SJCRH30 (cell line): Measurements from ENCODE around the gene ADAMTSL3. TPM values are rescaled to one million over a fixed set of nuclear protein-coding genes. Genes with fewer than 3 reads are reported as not detected.
A peak's percentile ranks its signal among the peaks of the same experiment; 100 is the strongest.

Source experiments
- DNase-seq, 2 experiments: peaks; one replicate each; pipeline ENCODE4 v3.0.0-alpha.2; 2015 to 2020
- H3K27ac ChIP-seq: fragments of 250-450 bp; sonication (Bioruptor Pico); 2 replicates; pipeline ENCODE4 v1.5.1; 2020; ENCODE audit warnings: mild to moderate bottlenecking, moderate library complexity
- H3K27me3 ChIP-seq: fragments of 250-450 bp; sonication (Bioruptor Pico); 2 replicates; pipeline ENCODE4 v1.5.1; 2020; ENCODE audit warnings: mild to moderate bottlenecking, moderate library complexity
- H3K36me3 ChIP-seq: fragments of 250-450 bp; sonication (Bioruptor Pico); 2 replicates; pipeline ENCODE4 v1.5.1; 2020; ENCODE audit warnings: mild to moderate bottlenecking, moderate library complexity
- H3K4me1 ChIP-seq: fragments of 250-450 bp; sonication (Bioruptor Pico); 2 replicates; pipeline ENCODE4 v1.5.1; 2020; ENCODE audit warnings: mild to moderate bottlenecking, moderate library complexity
- H3K4me3 ChIP-seq: fragments of 250-450 bp; sonication (Bioruptor Pico); 2 replicates; pipeline ENCODE4 v1.5.1; 2020; ENCODE audit warnings: mild to moderate bottlenecking, moderate library complexity
- H3K9me3 ChIP-seq: fragments of 250-450 bp; sonication (Bioruptor Pico); replicated peaks from 2 replicates; pipeline ENCODE4 v1.5.1; 2020; ENCODE audit warnings: mild to moderate bottlenecking, moderate library complexity
- total RNA-seq: library from RNA; depleted of rRNA; stranded (reverse); fragments of >200 nt; shearing (Covaris generic); gene quantifications from 2 replicates; pipeline ENCODE4 v1.2.3, GENCODE V29; 2014

The ADAMTSL3 gene
- total RNA-seq, 1 experiment from 2014 or later, result 0.22 TPM

GRCh38 chr15:83644439-83644838 lies 9.5 kb upstream of the ADAMTSL3 start:
- Histone ChIP-seq H3K4me1 (no peaks in the 10 kb centered on the region), H3K27ac (no peak overlapping the region), H3K36me3 (no peaks in the 10 kb centered on the region), H3K4me3 (no peak overlapping the region), H3K9me3 (0 out of 2 replicates have a peak, but pooled peaks cover 3% of the 10 kb centered on the region), H3K27me3 (no peaks in the 10 kb centered on the region)
- no peak for DNase-seq

- H3K27ac ChIP-seq, result no peak overlapping the region
- no peaks in the 10 kb centered on the region for H3K36me3 ChIP-seq
Observed at GRCh38 chr15:83650831-83651230, 3.1 kb upstream of the ADAMTSL3 start.

GRCh38 chr15:83651541-83651940 lies 2.4 kb upstream of the ADAMTSL3 start:
- Histone ChIP-seq H3K27ac (no peak overlapping the region), H3K9me3 (0 out of 2 replicates have a peak, but pooled peaks cover 6% of the 10 kb centered on the region), H3K4me3 (no peak overlapping the region), H3K27me3 (no peaks in the 10 kb centered on the region), H3K4me1 (no peaks in the 10 kb centered on the region), H3K36me3 (no peaks in the 10 kb centered on the region)
- DNase-seq, result peak in 1 of 2 experiments; percentile 11

More at GRCh38 chr15:83650831-83651230, 3.1 kb upstream of the ADAMTSL3 start:
- Histone ChIP-seq H3K4me3 (no peak overlapping the region), H3K27me3 (no peaks in the 10 kb centered on the region), H3K4me1 (no peaks in the 10 kb centered on the region), H3K9me3 (0 out of 2 replicates have a peak, but pooled peaks cover 6% of the 10 kb centered on the region)
- no peak for DNase-seq

- Histone ChIP-seq H3K4me3 (no peak overlapping the region), H3K27ac (no peak overlapping the region)
Observed at GRCh38 chr15:83652626-83653204, 1.2 kb upstream of the ADAMTSL3 start.

GRCh38 chr15:83653288-83653638 lies 660 bp upstream of the ADAMTSL3 start:
- Histone ChIP-seq H3K27ac (no peak overlapping the region), H3K4me1 (peaks cover 2% of the 10 kb centered on the region; the same call in 1 of the 2 replicates)

More at GRCh38 chr15:83652626-83653204, 1.2 kb upstream of the ADAMTSL3 start:
- H3K27me3 ChIP-seq, result no peaks in the 10 kb centered on the region
- 0 out of 2 replicates have a peak, but pooled peaks cover 3% of the 10 kb centered on the region for H3K9me3 ChIP-seq
- H3K4me1 ChIP-seq, result no peaks in the 10 kb centered on the region
- no peaks in the 10 kb centered on the region for H3K36me3 ChIP-seq
- no peak for DNase-seq

GRCh38 chr15:83654379-83655236 lies 685 bp downstream of the ADAMTSL3 start:
- Histone ChIP-seq H3K36me3 (no peaks in the 10 kb centered on the region), H3K9me3 (0 out of 2 replicates have a peak, but pooled peaks cover 3% of the 10 kb centered on the region), H3K27ac (no peak overlapping the region), H3K4me3 (no peak overlapping the region), H3K27me3 (no peaks in the 10 kb centered on the region), H3K4me1 (peaks cover 2% of the 10 kb centered on the region; the same call in 1 of the 2 replicates)
- no peak for DNase-seq

More at GRCh38 chr15:83653288-83653638, 660 bp upstream of the ADAMTSL3 start:
- H3K36me3 ChIP-seq, result no peaks in the 10 kb centered on the region
- H3K9me3 ChIP-seq, result 0 out of 2 replicates have a peak, but pooled peaks cover 3% of the 10 kb centered on the region
- no peak for DNase-seq
- no peak overlapping the region for H3K4me3 ChIP-seq
- no peaks in the 10 kb centered on the region for H3K27me3 ChIP-seq

GRCh38 chr15:83655237-83655616 lies 1.3 kb downstream of the ADAMTSL3 start:
- no peak for DNase-seq
- H3K9me3 ChIP-seq, result 0 out of 2 replicates have a peak, but pooled peaks cover 3% of the 10 kb centered on the region
- peaks cover 2% of the 10 kb centered on the region; the same call in 1 of the 2 replicates for H3K4me1 ChIP-seq
- no peaks in the 10 kb centered on the region for H3K36me3 ChIP-seq
- H3K27me3 ChIP-seq, result no peaks in the 10 kb centered on the region
- H3K27ac ChIP-seq, result no peak overlapping the region
- no peak overlapping the region for H3K4me3 ChIP-seq

GRCh38 chr15:83656192-83656591 lies 2.3 kb downstream of the ADAMTSL3 start:
- Histone ChIP-seq H3K9me3 (0 out of 2 replicates have a peak, but pooled peaks cover 3% of the 10 kb centered on the region), H3K36me3 (no peaks in the 10 kb centered on the region), H3K4me1 (peaks cover 2% of the 10 kb centered on the region; the same call in 1 of the 2 replicates), H3K27ac (no peak overlapping the region), H3K27me3 (no peaks in the 10 kb centered on the region), H3K4me3 (no peak overlapping the region)
- no peak for DNase-seq

- Histone ChIP-seq H3K27me3 (no peaks in the 10 kb centered on the region), H3K27ac (no peak overlapping the region), H3K4me1 (peaks cover 2% of the 10 kb centered on the region; the same call in 1 of the 2 replicates), H3K36me3 (no peaks in the 10 kb centered on the region), H3K4me3 (no peak overlapping the region), H3K9me3 (0 out of 2 replicates have a peak, but pooled peaks cover 3% of the 10 kb centered on the region)
- DNase-seq, result no peak
Observed at GRCh38 chr15:83656943-83657528, 3.1 kb downstream of the ADAMTSL3 start.

GRCh38 chr15:83657549-83657948 lies 3.6 kb downstream of the ADAMTSL3 start:
- Histone ChIP-seq H3K36me3 (no peaks in the 10 kb centered on the region), H3K27ac (no peak overlapping the region), H3K4me1 (peaks cover 2% of the 10 kb centered on the region; the same call in 1 of the 2 replicates), H3K27me3 (no peaks in the 10 kb centered on the region), H3K4me3 (no peak overlapping the region), H3K9me3 (no peaks in the 10 kb centered on the region)
- DNase-seq, result peak; percentile 16 to 39

GRCh38 chr15:83658430-83659416 lies 4.8 kb downstream of the ADAMTSL3 start:
- peak; percentile 25 to 43 for DNase-seq
- H3K27ac ChIP-seq, result no peak overlapping the region

GRCh38 chr15:83659417-83659812 lies 5.5 kb downstream of the ADAMTSL3 start:
- no peaks in the 10 kb centered on the region for H3K27me3 ChIP-seq
- no peaks in the 10 kb centered on the region for H3K9me3 ChIP-seq
- no peaks in the 10 kb centered on the region for H3K36me3 ChIP-seq
- no peak overlapping the region for H3K27ac ChIP-seq
- H3K4me3 ChIP-seq, result no peak overlapping the region
- no peak for DNase-seq
- H3K4me1 ChIP-seq, result peaks cover 2% of the 10 kb centered on the region; the same call in 1 of the 2 replicates

More at GRCh38 chr15:83658430-83659416, 4.8 kb downstream of the ADAMTSL3 start:
- Histone ChIP-seq H3K9me3 (no peaks in the 10 kb centered on the region), H3K36me3 (no peaks in the 10 kb centered on the region), H3K4me3 (no peak overlapping the region), H3K4me1 (peaks cover 2% of the 10 kb centered on the region; the same call in 1 of the 2 replicates), H3K27me3 (no peaks in the 10 kb centered on the region)

- Histone ChIP-seq H3K9me3 (no peaks in the 10 kb centered on the region), H3K27me3 (no peaks in the 10 kb centered on the region), H3K4me1 (no peaks in the 10 kb centered on the region), H3K4me3 (no peak overlapping the region), H3K36me3 (no peaks in the 10 kb centered on the region), H3K27ac (no peak overlapping the region)
- DNase-seq, result no peak
Observed at GRCh38 chr15:83665480-83665879, 11.6 kb downstream of the ADAMTSL3 start.
